ENCODE results near the gene GPX3. TPM values are rescaled to one million over a fixed set of nuclear protein-coding genes. Genes with fewer than 3 reads are reported as not detected.

The GPX3 gene
- total and polyA plus RNA-seq, 10 of the 15 experiments (the other 5 are each of a cell fraction or from before 2014, with no cell fraction given), result 0.04 to 1.0 (median 0.15) TPM; not detected in 3

DNA sequence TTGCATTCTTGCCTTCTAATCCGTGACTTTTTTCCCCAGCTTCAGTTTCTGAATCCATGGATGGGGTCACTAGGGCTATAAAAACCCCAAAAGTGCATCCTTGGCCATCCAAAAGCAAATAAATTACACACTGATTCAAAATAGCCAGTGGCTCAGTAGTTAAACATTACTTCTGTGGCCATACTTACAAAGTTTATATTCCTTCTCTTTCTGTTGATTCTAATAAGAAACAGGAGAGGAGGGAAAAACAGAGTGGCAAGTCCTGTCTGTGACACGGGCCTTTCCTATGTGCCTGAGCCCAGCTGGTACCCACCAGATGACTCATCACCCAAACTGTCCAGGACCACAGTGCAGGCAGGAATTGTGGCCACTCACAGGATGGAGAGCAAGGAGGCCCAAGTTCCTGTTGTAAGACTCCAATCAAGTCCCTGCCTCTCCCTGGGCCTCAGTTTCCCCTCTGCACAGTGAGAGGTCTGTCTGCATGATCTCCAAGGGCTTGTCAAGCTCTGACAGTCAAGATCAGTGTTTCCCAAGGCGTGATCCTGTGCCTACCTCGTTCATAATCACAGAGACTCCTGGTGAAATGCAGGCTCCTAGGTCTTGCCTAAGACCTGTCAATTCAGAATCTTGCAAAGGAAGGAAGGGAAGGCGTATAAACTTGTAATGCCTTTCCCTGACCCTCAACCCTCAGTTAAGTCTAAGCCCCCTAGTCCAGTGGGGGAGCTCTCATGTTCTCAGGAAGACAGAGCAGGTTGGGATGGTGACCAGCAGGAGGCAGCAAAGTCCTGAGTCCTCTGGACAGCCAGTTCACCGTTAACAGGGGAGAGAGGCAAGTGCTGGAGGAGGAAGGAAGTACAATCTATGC, 30.9 kb downstream of the GPX3 start (continued):
- TF ChIP-seq FOXM1 (IDR thresholded peaks at IDR 0.05; ENCODE audit: low read depth, low read length) (no peak), SMARCA5 (IDR thresholded peaks at IDR 0.05) (peak; percentile 57; the same call in 1 of the 2 replicates), CEBPZ (IDR thresholded peaks at IDR 0.05; ENCODE audit: low read depth, low read length) (no peak), RELA (IDR thresholded peaks at IDR 0.05; ENCODE audit: borderline replicate concordance, partially characterized antibody) (no peak), SPI1 (IDR thresholded peaks at IDR 0.05; ENCODE audit: borderline replicate concordance, insufficient read depth, low read depth, low read length) (peak; percentile 56; the same call in 1 of the 2 replicates)
